Ovary (tissue), 9 donors: ENCODE measurements around the gene ZNF621. TPM values are rescaled to one million over a fixed set of nuclear protein-coding genes. Genes with fewer than 3 reads are reported as not detected.

Experiments
- DNase-seq, 5 donors: peaks; one replicate each; pipeline ENCODE4 v3.0.0-alpha.2; 2019 to 2020
- H3K27ac ChIP-seq, 2 donors: fragments of 200-600 bp; one replicate each; pipeline versions ENCODE4 v1.5.1 to v1.8.0; 2019 to 2022
- H3K27me3 ChIP-seq: fragments of 200-600 bp; one replicate; pipeline ENCODE4 v1.8.0; 2022
- H3K36me3 ChIP-seq: fragments of 200-600 bp; sonication (generic); one replicate; pipeline ENCODE4 v1.5.1; 2019
- H3K4me1 ChIP-seq: one replicate; pipeline ENCODE4 v1.8.1; 2013; ENCODE audit warnings: mild to moderate bottlenecking, moderate library complexity; ENCODE audit not compliant: insufficient read depth
- H3K4me3 ChIP-seq: fragments of 200-600 bp; sonication (generic); one replicate; pipeline ENCODE4 v1.5.1; 2017
- H3K9me3 ChIP-seq, 2 donors: fragments of 200-600 bp in 1 of 2; sonication (generic) in 1 of 2; one replicate each; pipeline versions ENCODE4 v1.5.1 to v1.8.1; 2013 to 2019; ENCODE audit warnings: mild to moderate bottlenecking in 1 of 2, moderate library complexity in 1 of 2
- EP300 ChIP-seq: sonication (generic); formaldehyde crosslinking; IDR thresholded peaks from one replicate; pipeline ENCODE4 v1.6.1; 2017; ENCODE audit warnings: antibody characterized with exemption
- POLR2A ChIP-seq: fragments of 450-650 bp; IDR thresholded peaks from one replicate; pipeline ENCODE4 v1.6.1; 2017; ENCODE audit warnings: antibody characterized with exemption, mild to moderate bottlenecking, moderate library complexity
- WGBS, 3 donors: extraction: QIAGEN DNeasy Blood & Tissue Kit in 1 of 3; methylation state at CpG; one replicate each; pipeline versions ENCODE4 v1.1.5 to v1.1.7; 2013 to 2017; 5-methylcytosine and 5-hydroxymethylcytosine counted together
- intact Hi-C, 4 donors: fragments of 100-400 bp; cut with DNase I; formaldehyde crosslinking; loops; one replicate each; pipeline versions ENCODE4 v1.11.0 to v1.15.1; 2022 to 2023
- polyA plus RNA-seq, 2 donors: library from polyadenylated mRNA; stranded (reverse); fragments of 200-250 nt in 1 of 2; fragments of 350-450 nt in 1 of 2; fragmentation: Illumina TruSeq in 1 of 2; extraction: RNeasy Lipid Tissue Mini Kit (QIAGEN cat#74804) in 1 of 2; gene quantifications; one replicate each; pipeline ENCODE4 v1.2.3, GENCODE V29; 2013 to 2014
- total RNA-seq, 7 donors: library from RNA; depleted of rRNA in 2 of 7; stranded (reverse); fragments of >200 nt in 2 of 7; fragmentation: NEBNext Ultra II Directional in 3 of 7; extraction: Animal tissue kit (Norgen Biotek cat#: 25700) in 3 of 7; gene quantifications; one replicate each; pipeline versions ENCODE4 v1.1.0 to v1.2.4, GENCODE V29; 2016 to 2023
- TF ChIP-seq, protein P1 (sequence below), 3 donors: fragments of 450-650 bp in 2 of 3; fragments of 200-600 bp in 1 of 3; IDR thresholded peaks; one replicate each; pipeline versions ENCODE4 v1.5.1 to v1.8.0; 2016 to 2022; ENCODE audit warnings: antibody characterized with exemption in 3 of 3, mild to moderate bottlenecking in 1 of 3
- donor health status: DM: no; HTN: no; CAD: no; lungs with moderate emphysema.
- donor health status: DM: no; HTN: no; CAD: no.
- donor health status: Bipolar disorder and iron deficiency.
- donor health status: DM: yes; HTN: yes; CAD: no.
- donor health status: DM: no; HTN: no; CAD: no.
- donor health status: DM: yes; HTN: yes; CAD: no.

Gene ZNF621
- total and polyA plus RNA-seq, 9 donors, result 8.0 to 28.5 (median 17.6) TPM

DNA sequence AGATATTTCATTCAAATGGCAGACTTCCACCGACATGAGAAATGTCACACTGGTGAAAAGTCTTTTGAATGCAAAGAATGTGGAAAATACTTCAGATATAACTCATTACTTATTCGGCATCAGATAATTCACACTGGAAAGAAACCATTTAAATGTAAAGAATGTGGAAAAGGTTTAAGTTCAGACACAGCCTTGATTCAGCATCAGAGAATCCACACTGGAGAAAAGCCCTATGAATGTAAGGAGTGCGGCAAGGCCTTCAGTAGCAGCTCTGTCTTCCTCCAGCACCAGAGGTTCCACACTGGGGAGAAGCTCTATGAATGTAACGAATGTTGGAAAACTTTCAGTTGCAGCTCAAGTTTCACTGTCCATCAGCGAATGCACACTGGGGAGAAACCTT, 8.6 kb upstream of the ZNF621 start:
- Histone ChIP-seq H3K36me3 (no peaks in the 10 kb centered on the region), H3K9me3 (no peaks in the 10 kb centered on the region), H3K4me1 (no peaks in the 10 kb centered on the region), H3K27ac (no peak overlapping the region), H3K27me3 (no peaks in the 10 kb centered on the region), H3K4me3 (no peak overlapping the region)
- WGBS, 3 donors, result 72 to 78% (median 76%) methylated on average over 5 of the region's 5 CpGs
- TF ChIP-seq POLR2A (no peak), EP300 (no peak)
- TF ChIP-seq, protein P1, sequence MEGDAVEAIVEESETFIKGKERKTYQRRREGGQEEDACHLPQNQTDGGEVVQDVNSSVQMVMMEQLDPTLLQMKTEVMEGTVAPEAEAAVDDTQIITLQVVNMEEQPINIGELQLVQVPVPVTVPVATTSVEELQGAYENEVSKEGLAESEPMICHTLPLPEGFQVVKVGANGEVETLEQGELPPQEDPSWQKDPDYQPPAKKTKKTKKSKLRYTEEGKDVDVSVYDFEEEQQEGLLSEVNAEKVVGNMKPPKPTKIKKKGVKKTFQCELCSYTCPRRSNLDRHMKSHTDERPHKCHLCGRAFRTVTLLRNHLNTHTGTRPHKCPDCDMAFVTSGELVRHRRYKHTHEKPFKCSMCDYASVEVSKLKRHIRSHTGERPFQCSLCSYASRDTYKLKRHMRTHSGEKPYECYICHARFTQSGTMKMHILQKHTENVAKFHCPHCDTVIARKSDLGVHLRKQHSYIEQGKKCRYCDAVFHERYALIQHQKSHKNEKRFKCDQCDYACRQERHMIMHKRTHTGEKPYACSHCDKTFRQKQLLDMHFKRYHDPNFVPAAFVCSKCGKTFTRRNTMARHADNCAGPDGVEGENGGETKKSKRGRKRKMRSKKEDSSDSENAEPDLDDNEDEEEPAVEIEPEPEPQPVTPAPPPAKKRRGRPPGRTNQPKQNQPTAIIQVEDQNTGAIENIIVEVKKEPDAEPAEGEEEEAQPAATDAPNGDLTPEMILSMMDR (IDR thresholded peaks at IDR 0.05), result no peak
- DNase-seq, result no peak
- intact Hi-C loops, result no loop called here

DNA sequence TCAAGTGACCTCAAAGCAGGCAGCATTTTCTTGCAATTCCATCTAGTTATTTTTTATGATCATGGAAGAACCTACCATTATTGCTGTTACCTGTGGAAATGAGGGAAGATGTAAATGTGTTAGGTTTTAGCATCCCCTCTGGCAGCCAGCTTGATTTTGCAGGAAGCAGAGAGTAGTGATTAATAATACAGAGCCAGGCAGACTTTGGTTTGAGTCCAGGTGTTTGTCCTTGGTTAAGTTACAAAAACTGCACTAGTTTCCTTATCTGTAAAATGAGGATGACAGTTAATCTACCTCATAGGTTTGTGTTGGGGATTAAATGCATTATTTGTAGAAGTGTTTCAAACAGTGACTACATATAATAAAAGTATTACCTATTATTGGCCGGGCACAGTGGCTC, 6.7 kb upstream of the ZNF621 start:
- no peak overlapping the region for H3K4me3 ChIP-seq
- H3K27ac ChIP-seq, result no peak overlapping the region
- no peaks in the 10 kb centered on the region for H3K9me3 ChIP-seq
- H3K4me1 ChIP-seq, result no peaks in the 10 kb centered on the region
- WGBS, 3 donors, result 75 to 86% (median 79%) methylated on average over 1 of the region's 1 CpG
- no peak for DNase-seq
- no peaks in the 10 kb centered on the region for H3K27me3 ChIP-seq
- no peaks in the 10 kb centered on the region for H3K36me3 ChIP-seq
- intact Hi-C loops, result no loop called here
- no peak for TF ChIP-seq EP300
- TF ChIP-seq POLR2A, result no peak
- TF ChIP-seq, protein P1 (IDR thresholded peaks at IDR 0.05), result no peak

DNA sequence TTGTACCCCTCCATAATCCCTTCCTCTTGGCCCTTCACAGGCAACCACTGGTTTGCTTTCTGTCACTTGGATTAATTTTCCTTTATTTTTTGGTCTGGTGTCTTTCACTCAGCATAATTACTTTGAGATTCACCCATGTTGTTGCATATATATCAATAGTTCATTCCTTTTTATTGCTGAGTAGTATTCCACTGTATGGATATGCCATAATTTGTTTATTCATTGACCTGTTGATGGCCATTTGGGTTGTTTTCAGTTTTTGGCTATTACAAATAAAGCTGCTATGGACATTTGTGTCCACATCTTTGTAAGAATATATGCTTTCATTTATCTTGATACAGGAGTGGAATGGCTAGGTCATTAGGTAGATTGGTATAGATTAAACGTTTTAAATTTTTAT, 5.9 kb upstream of the ZNF621 start:
- TF ChIP-seq, protein P1 (IDR thresholded peaks at IDR 0.05), result no peak
- TF ChIP-seq EP300 (no peak), POLR2A (no peak)
- Histone ChIP-seq H3K36me3 (no peaks in the 10 kb centered on the region), H3K4me1 (no peaks in the 10 kb centered on the region), H3K27me3 (no peaks in the 10 kb centered on the region), H3K4me3 (no peak overlapping the region), H3K27ac (no peak overlapping the region), H3K9me3 (no peaks in the 10 kb centered on the region)
- WGBS, 3 donors, result 88 to 98% (median 88%) methylated on average over 1 of the region's 1 CpG
- intact Hi-C loops, result no loop called here
- DNase-seq, result no peak

DNA sequence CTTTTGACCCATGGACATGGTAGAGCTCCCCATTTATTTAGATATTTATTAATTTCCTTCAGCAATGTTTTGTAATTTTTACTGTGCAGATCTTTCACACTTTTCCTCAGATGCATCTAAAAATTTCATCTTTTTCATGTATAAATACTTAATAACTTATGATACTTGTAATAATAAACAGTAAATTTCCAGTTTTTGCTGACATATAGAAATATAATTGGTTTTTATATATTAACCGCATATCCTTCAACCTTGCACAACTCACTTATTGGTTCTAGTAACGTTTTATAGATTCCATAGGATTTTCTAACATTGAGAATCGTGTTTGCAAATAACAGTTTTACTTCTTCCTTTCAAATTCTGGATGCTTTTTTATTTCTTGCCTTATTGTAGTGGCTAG, 3.5 kb upstream of the ZNF621 start:
- peaks cover 7% of the 10 kb centered on the region for H3K4me1 ChIP-seq
- H3K27ac ChIP-seq, result no peak overlapping the region
- intact Hi-C loops, result no loop called here
- H3K4me3 ChIP-seq, result no peak overlapping the region
- WGBS, 3 donors, result 71 to 89% (median 75%) methylated on average over 3 of the region's 3 CpGs
- no peaks in the 10 kb centered on the region for H3K36me3 ChIP-seq
- no peak for TF ChIP-seq EP300
- TF ChIP-seq, protein P1 (IDR thresholded peaks at IDR 0.05), result no peak
- no peaks in the 10 kb centered on the region for H3K27me3 ChIP-seq
- no peaks in the 10 kb centered on the region for H3K9me3 ChIP-seq
- no peak for DNase-seq

DNA sequence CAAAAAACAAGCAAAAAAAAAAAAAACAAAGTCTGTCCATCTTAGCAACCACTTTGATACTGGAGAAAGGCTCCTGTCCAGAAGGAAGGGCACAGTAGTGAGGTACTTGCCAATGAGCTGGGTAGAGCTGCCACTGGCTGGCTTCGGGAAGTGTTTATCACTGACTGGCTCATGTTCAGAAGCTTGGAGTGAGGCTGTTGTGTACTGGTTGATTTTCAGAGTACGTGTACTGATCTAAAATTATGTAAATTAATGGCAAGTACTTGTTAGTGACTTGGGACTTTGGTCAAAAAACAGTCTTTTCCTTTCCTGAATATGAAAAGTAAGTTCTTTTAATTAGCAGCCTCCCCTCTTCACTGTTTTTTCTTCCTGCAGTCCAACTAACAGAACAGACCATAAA, 979 bp upstream of the ZNF621 start:
- no peak overlapping the region for H3K4me3 ChIP-seq
- no peaks in the 10 kb centered on the region for H3K36me3 ChIP-seq
- TF ChIP-seq POLR2A, result no peak
- no peak for TF ChIP-seq EP300
- TF ChIP-seq, protein P1 (IDR thresholded peaks at IDR 0.05), result no peak
- DNase-seq, result no peak
- H3K27me3 ChIP-seq, result no peaks in the 10 kb centered on the region
- H3K27ac ChIP-seq, result no peak overlapping the region
- H3K9me3 ChIP-seq, result no peaks in the 10 kb centered on the region
- intact Hi-C loops, result no loop called here
- H3K4me1 ChIP-seq, result peaks cover 7% of the 10 kb centered on the region
- WGBS, 3 donors, result 44 to 49% (median 46%) methylated on average over 2 of the region's 2 CpGs
